ENCODE results near the gene PDE4A.

Gene PDE4A

DNA sequence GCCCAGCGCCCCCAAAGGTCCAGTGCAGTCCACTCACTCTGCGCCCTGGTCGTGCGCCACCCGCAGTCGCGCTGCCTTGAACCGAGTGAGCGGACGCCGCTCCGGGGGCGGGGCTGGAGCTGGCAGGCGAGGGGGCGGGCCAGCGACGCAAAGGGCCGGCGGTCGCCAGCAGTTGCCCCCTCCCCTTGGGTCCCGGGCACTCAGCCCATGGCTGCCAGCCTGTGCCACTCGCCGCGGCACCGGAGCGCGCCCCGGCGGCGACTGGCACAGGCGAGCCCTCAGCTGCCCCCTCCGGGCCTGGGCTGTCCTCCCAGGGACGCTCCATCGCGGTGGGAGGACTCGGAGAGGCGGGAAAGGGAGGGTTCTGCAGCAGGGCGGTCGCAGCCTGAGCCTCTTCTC is 97.0 kb downstream of the PDE4A start, which contains the start of gene S1PR5:
S1PR5 (minus strand) TSS at position 87 of the 399 bp plus-strand sequence. CDS start 2,436 bp downstream, outside the sequence.
- peak; percentile 66 for ATAC-seq
- TF ChIP-seq CSRNP3 (CRISPR knock-in tag; IDR thresholded peaks at IDR 0.05) (no peak), RARB (CRISPR knock-in tag; IDR thresholded peaks at IDR 0.05) (no peak), OSR1 (CRISPR knock-in tag; IDR thresholded peaks at IDR 0.05) (no peak)

DNA sequence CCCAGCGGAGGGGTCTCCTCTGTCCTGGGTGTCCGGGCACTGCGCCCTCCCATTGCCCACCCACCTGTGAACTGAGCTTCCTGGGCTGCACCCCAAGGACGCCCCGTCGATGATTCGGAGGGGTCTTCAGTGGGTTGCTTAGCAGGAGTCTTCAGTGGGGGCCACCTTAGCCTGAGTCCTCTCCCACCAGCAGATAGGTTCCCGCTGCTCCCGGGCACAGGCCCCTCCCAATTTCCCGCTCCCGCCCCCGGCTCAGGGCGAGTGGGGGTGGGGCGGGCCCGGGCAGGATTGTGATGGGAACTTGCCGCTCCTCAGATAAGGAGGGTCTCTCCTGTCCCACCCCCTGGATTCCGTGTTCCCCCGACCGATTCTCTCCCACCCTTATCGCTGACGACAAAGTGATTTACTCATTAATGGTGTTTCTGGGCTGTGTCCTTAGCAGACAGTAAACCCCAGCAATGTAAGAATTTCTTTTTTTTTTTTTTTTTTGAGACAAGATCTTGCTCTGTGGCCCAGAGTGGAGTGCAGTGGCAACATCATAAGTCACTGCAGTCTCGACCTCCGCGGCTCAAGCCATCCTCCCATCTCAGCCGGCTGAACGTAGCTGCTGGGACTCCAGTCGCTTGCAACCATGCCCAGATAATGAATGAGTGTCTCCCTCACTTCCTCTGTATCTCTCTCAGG is 97.6 kb downstream of the PDE4A start:
- peak; percentile 65 for ATAC-seq
- TF ChIP-seq RARB (CRISPR knock-in tag; IDR thresholded peaks at IDR 0.05) (no peak), ZFP30 (CRISPR knock-in tag; IDR thresholded peaks at IDR 0.05) (no peak), GLIS3 (CRISPR knock-in tag; IDR thresholded peaks at IDR 0.05) (no peak), BACH2 (CRISPR knock-in tag; IDR thresholded peaks at IDR 0.05; ENCODE audit: borderline replicate concordance) (no peak), ZFP3 (CRISPR knock-in tag; IDR thresholded peaks at IDR 0.05) (no peak), ZC3H10 (CRISPR knock-in tag; IDR thresholded peaks at IDR 0.05) (no peak), CSDC2 (CRISPR knock-in tag; IDR thresholded peaks at IDR 0.05) (no peak), ZNF565 (CRISPR knock-in tag; conservative IDR thresholded peaks at IDR 0.05; ENCODE audit: low read depth) (no peak), TCF4 (CRISPR knock-in tag; IDR thresholded peaks at IDR 0.05; ENCODE audit: borderline replicate concordance) (no peak), PPARA (CRISPR knock-in tag; IDR thresholded peaks at IDR 0.05; ENCODE audit: borderline replicate concordance) (no peak), ESRRG (CRISPR knock-in tag; IDR thresholded peaks at IDR 0.05) (no peak), OSR1 (CRISPR knock-in tag; IDR thresholded peaks at IDR 0.05) (no peak), TOX (CRISPR knock-in tag; IDR thresholded peaks at IDR 0.05; ENCODE audit: borderline replicate concordance) (no peak), ZNF8 (CRISPR knock-in tag; IDR thresholded peaks at IDR 0.05) (no peak)
- TF ChIP-seq, protein P1, sequence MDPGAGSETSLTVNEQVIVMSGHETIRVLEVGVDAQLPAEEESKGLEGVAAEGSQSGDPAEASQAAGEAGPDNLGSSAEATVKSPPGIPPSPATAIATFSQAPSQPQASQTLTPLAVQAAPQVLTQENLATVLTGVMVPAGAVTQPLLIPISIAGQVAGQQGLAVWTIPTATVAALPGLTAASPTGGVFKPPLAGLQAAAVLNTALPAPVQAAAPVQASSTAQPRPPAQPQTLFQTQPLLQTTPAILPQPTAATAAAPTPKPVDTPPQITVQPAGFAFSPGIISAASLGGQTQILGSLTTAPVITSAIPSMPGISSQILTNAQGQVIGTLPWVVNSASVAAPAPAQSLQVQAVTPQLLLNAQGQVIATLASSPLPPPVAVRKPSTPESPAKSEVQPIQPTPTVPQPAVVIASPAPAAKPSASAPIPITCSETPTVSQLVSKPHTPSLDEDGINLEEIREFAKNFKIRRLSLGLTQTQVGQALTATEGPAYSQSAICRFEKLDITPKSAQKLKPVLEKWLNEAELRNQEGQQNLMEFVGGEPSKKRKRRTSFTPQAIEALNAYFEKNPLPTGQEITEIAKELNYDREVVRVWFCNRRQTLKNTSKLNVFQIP (CRISPR knock-in tag; IDR thresholded peaks at IDR 0.05; ENCODE audit: borderline replicate concordance, low read depth), result no peak
- TF ChIP-seq, protein P2, sequence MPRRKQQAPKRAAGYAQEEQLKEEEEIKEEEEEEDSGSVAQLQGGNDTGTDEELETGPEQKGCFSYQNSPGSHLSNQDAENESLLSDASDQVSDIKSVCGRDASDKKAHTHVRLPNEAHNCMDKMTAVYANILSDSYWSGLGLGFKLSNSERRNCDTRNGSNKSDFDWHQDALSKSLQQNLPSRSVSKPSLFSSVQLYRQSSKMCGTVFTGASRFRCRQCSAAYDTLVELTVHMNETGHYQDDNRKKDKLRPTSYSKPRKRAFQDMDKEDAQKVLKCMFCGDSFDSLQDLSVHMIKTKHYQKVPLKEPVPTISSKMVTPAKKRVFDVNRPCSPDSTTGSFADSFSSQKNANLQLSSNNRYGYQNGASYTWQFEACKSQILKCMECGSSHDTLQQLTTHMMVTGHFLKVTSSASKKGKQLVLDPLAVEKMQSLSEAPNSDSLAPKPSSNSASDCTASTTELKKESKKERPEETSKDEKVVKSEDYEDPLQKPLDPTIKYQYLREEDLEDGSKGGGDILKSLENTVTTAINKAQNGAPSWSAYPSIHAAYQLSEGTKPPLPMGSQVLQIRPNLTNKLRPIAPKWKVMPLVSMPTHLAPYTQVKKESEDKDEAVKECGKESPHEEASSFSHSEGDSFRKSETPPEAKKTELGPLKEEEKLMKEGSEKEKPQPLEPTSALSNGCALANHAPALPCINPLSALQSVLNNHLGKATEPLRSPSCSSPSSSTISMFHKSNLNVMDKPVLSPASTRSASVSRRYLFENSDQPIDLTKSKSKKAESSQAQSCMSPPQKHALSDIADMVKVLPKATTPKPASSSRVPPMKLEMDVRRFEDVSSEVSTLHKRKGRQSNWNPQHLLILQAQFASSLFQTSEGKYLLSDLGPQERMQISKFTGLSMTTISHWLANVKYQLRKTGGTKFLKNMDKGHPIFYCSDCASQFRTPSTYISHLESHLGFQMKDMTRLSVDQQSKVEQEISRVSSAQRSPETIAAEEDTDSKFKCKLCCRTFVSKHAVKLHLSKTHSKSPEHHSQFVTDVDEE (CRISPR knock-in tag; IDR thresholded peaks at IDR 0.05), result no peak
- TF ChIP-seq, protein P3, sequence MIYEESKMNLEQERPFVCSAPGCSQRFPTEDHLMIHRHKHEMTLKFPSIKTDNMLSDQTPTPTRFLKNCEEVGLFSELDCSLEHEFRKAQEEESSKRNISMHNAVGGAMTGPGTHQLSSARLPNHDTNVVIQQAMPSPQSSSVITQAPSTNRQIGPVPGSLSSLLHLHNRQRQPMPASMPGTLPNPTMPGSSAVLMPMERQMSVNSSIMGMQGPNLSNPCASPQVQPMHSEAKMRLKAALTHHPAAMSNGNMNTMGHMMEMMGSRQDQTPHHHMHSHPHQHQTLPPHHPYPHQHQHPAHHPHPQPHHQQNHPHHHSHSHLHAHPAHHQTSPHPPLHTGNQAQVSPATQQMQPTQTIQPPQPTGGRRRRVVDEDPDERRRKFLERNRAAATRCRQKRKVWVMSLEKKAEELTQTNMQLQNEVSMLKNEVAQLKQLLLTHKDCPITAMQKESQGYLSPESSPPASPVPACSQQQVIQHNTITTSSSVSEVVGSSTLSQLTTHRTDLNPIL (CRISPR knock-in tag; IDR thresholded peaks at IDR 0.05; ENCODE audit: low read depth), result no peak
- TF ChIP-seq, protein P4, sequence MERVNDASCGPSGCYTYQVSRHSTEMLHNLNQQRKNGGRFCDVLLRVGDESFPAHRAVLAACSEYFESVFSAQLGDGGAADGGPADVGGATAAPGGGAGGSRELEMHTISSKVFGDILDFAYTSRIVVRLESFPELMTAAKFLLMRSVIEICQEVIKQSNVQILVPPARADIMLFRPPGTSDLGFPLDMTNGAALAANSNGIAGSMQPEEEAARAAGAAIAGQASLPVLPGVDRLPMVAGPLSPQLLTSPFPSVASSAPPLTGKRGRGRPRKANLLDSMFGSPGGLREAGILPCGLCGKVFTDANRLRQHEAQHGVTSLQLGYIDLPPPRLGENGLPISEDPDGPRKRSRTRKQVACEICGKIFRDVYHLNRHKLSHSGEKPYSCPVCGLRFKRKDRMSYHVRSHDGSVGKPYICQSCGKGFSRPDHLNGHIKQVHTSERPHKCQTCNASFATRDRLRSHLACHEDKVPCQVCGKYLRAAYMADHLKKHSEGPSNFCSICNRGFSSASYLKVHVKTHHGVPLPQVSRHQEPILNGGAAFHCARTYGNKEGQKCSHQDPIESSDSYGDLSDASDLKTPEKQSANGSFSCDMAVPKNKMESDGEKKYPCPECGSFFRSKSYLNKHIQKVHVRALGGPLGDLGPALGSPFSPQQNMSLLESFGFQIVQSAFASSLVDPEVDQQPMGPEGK (CRISPR knock-in tag; IDR thresholded peaks at IDR 0.05; ENCODE audit: borderline replicate concordance), result no peak
